Mesendoderm (in vitro differentiated cells): ENCODE data around the gene RARRES2.
A peak's percentile ranks its signal among the peaks of the same experiment; 100 is the strongest.

ENCODE experiments used
- DNase-seq: peaks from one replicate; pipeline ENCODE4 v3.0.0; 2013
- H2AK5ac ChIP-seq: 2 replicates; pipeline ENCODE4 v1.6.1; 2013; ENCODE audit warnings: low read length, inconsistent platforms
- H2BK120ac ChIP-seq: 2 replicates; pipeline ENCODE4 v1.6.1; 2013; ENCODE audit warnings: low read depth, mild to moderate bottlenecking, low read length, moderate library complexity, mixed read lengths
- H2BK15ac ChIP-seq: replicated peaks from 2 replicates; pipeline ENCODE4 v1.6.1; 2013; ENCODE audit warnings: low read depth, mild to moderate bottlenecking, moderate library complexity
- H2BK5ac ChIP-seq: 2 replicates; pipeline ENCODE4 v1.6.1; 2013; ENCODE audit warnings: low read length, inconsistent platforms
- H3K18ac ChIP-seq: 2 replicates; pipeline ENCODE4 v1.6.1; 2013; ENCODE audit warnings: mild to moderate bottlenecking, low read length, mixed read lengths
- H3K23ac ChIP-seq: one replicate; pipeline ENCODE4 v1.6.1; 2013; ENCODE audit warnings: low read length
- H3K27ac ChIP-seq: 2 replicates; pipeline ENCODE4 v1.5.1; 2013; ENCODE audit warnings: low read depth, mild to moderate bottlenecking, inconsistent platforms, low read length, moderate library complexity
- H3K27me3 ChIP-seq: 2 replicates; pipeline ENCODE4 v1.6.1; 2013; ENCODE audit warnings: low read length, control low read depth, mild to moderate bottlenecking, inconsistent platforms; ENCODE audit not compliant: insufficient read depth, poor library complexity
- H3K36me3 ChIP-seq: 2 replicates; pipeline ENCODE4 v1.6.1; 2013; ENCODE audit warnings: low read length, inconsistent platforms; ENCODE audit not compliant: control insufficient read depth, insufficient read depth
- H3K4ac ChIP-seq: one replicate; pipeline ENCODE4 v1.6.1; 2013; ENCODE audit warnings: low read depth, mild to moderate bottlenecking, low read length, moderate library complexity
- H3K4me1 ChIP-seq: 2 replicates; pipeline ENCODE4 v1.6.1; 2013; ENCODE audit warnings: low read depth, low read length, inconsistent platforms; ENCODE audit not compliant: control insufficient read depth
- H3K4me2 ChIP-seq: 2 replicates; pipeline ENCODE4 v1.6.1; 2013; ENCODE audit warnings: low read length
- H3K4me3 ChIP-seq: 2 replicates; pipeline ENCODE4 v1.5.1; 2013; ENCODE audit warnings: mild to moderate bottlenecking, low read length
- H3K56ac ChIP-seq: one replicate; pipeline ENCODE4 v1.6.1; 2013; ENCODE audit warnings: low read length
- H3K79me1 ChIP-seq: 2 replicates; pipeline ENCODE4 v1.6.1; 2013; ENCODE audit warnings: low read length, inconsistent platforms
- H3K79me2 ChIP-seq: 2 replicates; pipeline ENCODE4 v1.6.1; 2013; ENCODE audit warnings: mild to moderate bottlenecking, low read length; ENCODE audit not compliant: control insufficient read depth, insufficient read depth
- H3K9ac ChIP-seq: 2 replicates; pipeline ENCODE4 v1.6.1; 2013; ENCODE audit warnings: low read length, inconsistent platforms
- H4K5ac ChIP-seq: one replicate; pipeline ENCODE4 v1.6.1; 2013; ENCODE audit warnings: low read length
- H4K8ac ChIP-seq: one replicate; pipeline ENCODE4 v1.6.1; 2013; ENCODE audit warnings: low read depth, mild to moderate bottlenecking, control low read depth, low read length, moderate library complexity
- WGBS: extraction: QIAGEN DNeasy Blood & Tissue Kit; methylation state at CpG from one replicate; pipeline ENCODE4 v1.1.7; 2013; ENCODE audit warnings: low lambda C conversion rate, missing lambda C conversion rate; ENCODE audit not compliant: insufficient coverage; ENCODE audit errors: extremely low coverage; 5-methylcytosine and 5-hydroxymethylcytosine counted together

RARRES2 gene

GRCh38 chr7:150378853-150379440 is 37.5 kb upstream of the RARRES2 start, which contains the start of gene ZNF775:
ZNF775 (plus strand) TSS chr7:150379330; CDS start chr7:150388471, 9,141 bp downstream.
- Histone ChIP-seq H2BK15ac (no peak within 1 kb of the TSS), H4K8ac (peak within 1 kb of the TSS; percentile 99), H3K4me1 (peaks cover 33% of the 10 kb centered on the region), H3K27ac (peak within 1 kb of the TSS; percentile 99), H2AK5ac (peak within 1 kb of the TSS; percentile 76), H3K56ac (peak within 1 kb of the TSS; percentile 94), H4K5ac (no peak within 1 kb of the TSS), H3K79me2 (peaks cover 24% of the 10 kb centered on the region), H3K9ac (peak within 1 kb of the TSS; percentile 88), H3K18ac (peak within 1 kb of the TSS; percentile 96), H3K4me3 (peak within 1 kb of the TSS; percentile 65), H3K4ac (peak within 1 kb of the TSS; percentile 98), H2BK5ac (peak within 1 kb of the TSS; percentile 61), H3K27me3 (no peaks in the 10 kb centered on the region), H3K79me1 (peaks cover 21% of the 10 kb centered on the region), H3K36me3 (no peaks in the 10 kb centered on the region), H3K4me2 (peak within 1 kb of the TSS; percentile 70), H2BK120ac (peak within 1 kb of the TSS; percentile 47), H3K23ac (peak within 1 kb of the TSS; percentile 34)
- no CpG with 5 or more reads among the region's 60 CpGs for WGBS
- DNase-seq: peak; percentile 99

- Histone ChIP-seq H3K23ac (no peak overlapping the region), H3K27ac (peak overlapping the region; percentile 99), H2BK120ac (peak overlapping the region; percentile 47), H4K8ac (peak overlapping the region; percentile 99), H4K5ac (no peak overlapping the region), H2AK5ac (no peak overlapping the region), H3K36me3 (no peaks in the 10 kb centered on the region), H2BK15ac (no peak overlapping the region), H3K18ac (peak overlapping the region; percentile 96), H2BK5ac (peak overlapping the region; percentile 61), H3K4me3 (peak overlapping the region; percentile 55), H3K4me1 (peaks cover 30% of the 10 kb centered on the region), H3K56ac (peak overlapping the region; percentile 94), H3K9ac (peak overlapping the region; percentile 86), H3K27me3 (no peaks in the 10 kb centered on the region), H3K4ac (peak overlapping the region; percentile 77), H3K79me1 (peaks cover 24% of the 10 kb centered on the region), H3K79me2 (peaks cover 27% of the 10 kb centered on the region), H3K4me2 (peak overlapping the region; percentile 70)
- DNase-seq: peak; percentile 99
- WGBS: no CpG with 5 or more reads among the region's 32 CpGs
These were observed 36.9 kb upstream of the RARRES2 start for GRCh38 chr7:150378115-150378852.

- Histone ChIP-seq H3K79me1 (peaks cover 26% of the 10 kb centered on the region), H2BK15ac (no peak overlapping the region), H4K8ac (no peak overlapping the region), H3K4ac (no peak overlapping the region), H2BK120ac (no peak overlapping the region), H4K5ac (no peak overlapping the region), H3K9ac (peak overlapping the region; percentile 27), H3K27ac (peak overlapping the region; percentile 48), H3K18ac (peak overlapping the region; percentile 18), H3K4me3 (no peak overlapping the region), H2BK5ac (no peak overlapping the region), H3K79me2 (peaks cover 28% of the 10 kb centered on the region), H3K56ac (peak overlapping the region; percentile 59), H2AK5ac (no peak overlapping the region), H3K23ac (no peak overlapping the region), H3K36me3 (no peaks in the 10 kb centered on the region), H3K4me2 (no peak overlapping the region), H3K27me3 (no peaks in the 10 kb centered on the region), H3K4me1 (peaks cover 29% of the 10 kb centered on the region)
- DNase-seq: no peak
- WGBS: no CpG with 5 or more reads among the region's 4 CpGs
These were observed 36.2 kb upstream of the RARRES2 start for GRCh38 chr7:150377635-150378034.

GRCh38 chr7:150377196-150377595 is 35.8 kb upstream of the RARRES2 start:
- DNase-seq: no peak
- H3K4me1 ChIP-seq: peaks cover 29% of the 10 kb centered on the region

GRCh38 chr7:150376560-150376959 is 35.1 kb upstream of the RARRES2 start:
- no peak overlapping the region for H2BK15ac ChIP-seq
- no peak overlapping the region for H3K27ac ChIP-seq
- H3K4me2 ChIP-seq: no peak overlapping the region
- no peak overlapping the region for H2BK120ac ChIP-seq
- DNase-seq: no peak
- peak overlapping the region; percentile 74 for H3K56ac ChIP-seq
- no peaks in the 10 kb centered on the region for H3K36me3 ChIP-seq
- WGBS: no CpG with 5 or more reads among the region's 6 CpGs
- no peaks in the 10 kb centered on the region for H3K27me3 ChIP-seq
- no peak overlapping the region for H2BK5ac ChIP-seq
- H2AK5ac ChIP-seq: peak overlapping the region; percentile 65
- no peak overlapping the region for H3K4me3 ChIP-seq
- no peak overlapping the region for H3K23ac ChIP-seq
- H3K18ac ChIP-seq: no peak overlapping the region
- H3K9ac ChIP-seq: peak overlapping the region; percentile 36
- peaks cover 24% of the 10 kb centered on the region for H3K79me1 ChIP-seq
- H4K5ac ChIP-seq: no peak overlapping the region
- H3K79me2 ChIP-seq: peaks cover 28% of the 10 kb centered on the region
- no peak overlapping the region for H3K4ac ChIP-seq
- H4K8ac ChIP-seq: no peak overlapping the region
- H3K4me1 ChIP-seq: peaks cover 29% of the 10 kb centered on the region

More at GRCh38 chr7:150377196-150377595, 35.8 kb upstream of the RARRES2 start:
- Histone ChIP-seq H3K4ac (no peak overlapping the region), H3K79me2 (peaks cover 27% of the 10 kb centered on the region), H4K8ac (no peak overlapping the region), H2BK120ac (no peak overlapping the region), H3K4me2 (no peak overlapping the region), H3K36me3 (no peaks in the 10 kb centered on the region), H3K56ac (peak overlapping the region; percentile 59), H2BK15ac (no peak overlapping the region), H3K4me3 (no peak overlapping the region), H2BK5ac (no peak overlapping the region), H2AK5ac (no peak overlapping the region), H3K9ac (peak overlapping the region; percentile 27), H3K27ac (peak overlapping the region; percentile 48), H3K79me1 (peaks cover 26% of the 10 kb centered on the region), H3K18ac (peak overlapping the region; percentile 18), H3K27me3 (no peaks in the 10 kb centered on the region), H4K5ac (no peak overlapping the region), H3K23ac (no peak overlapping the region)
- no CpG with 5 or more reads among the region's 3 CpGs for WGBS
